Osteocyte (in vitro differentiated cells): Measurements from ENCODE around the gene BTBD2. TPM values are rescaled to one million over a fixed set of nuclear protein-coding genes. Genes with fewer than 3 reads are reported as not detected.
A peak's percentile ranks its signal among the peaks of the same experiment; 100 is the strongest.

Source experiments
- DNase-seq: peaks from one replicate; pipeline ENCODE4 v3.0.0; 2021; ENCODE audit warnings: mixed read lengths; ENCODE audit not compliant: unreplicated experiment; ENCODE audit errors: extremely low spot score
- H3K27ac Mint-ChIP-seq: one replicate; pipeline ENCODE4 v1.8.0; 2021; ENCODE audit warnings: mild to moderate bottlenecking, mixed read lengths; ENCODE audit not compliant: unreplicated experiment
- H3K27me3 Mint-ChIP-seq: one replicate; pipeline ENCODE4 v1.8.0; 2021; ENCODE audit warnings: mixed read lengths; ENCODE audit not compliant: unreplicated experiment
- H3K36me3 Mint-ChIP-seq: one replicate; pipeline ENCODE4 v1.8.0; 2021; ENCODE audit warnings: mixed read lengths; ENCODE audit not compliant: unreplicated experiment
- H3K4me1 Mint-ChIP-seq: one replicate; pipeline ENCODE4 v1.8.0; 2021; ENCODE audit warnings: mixed read lengths; ENCODE audit not compliant: unreplicated experiment
- H3K4me3 Mint-ChIP-seq: one replicate; pipeline ENCODE4 v1.8.0; 2021; ENCODE audit warnings: mild to moderate bottlenecking, moderate library complexity, mixed read lengths; ENCODE audit not compliant: unreplicated experiment
- H3K9me3 Mint-ChIP-seq: one replicate; pipeline ENCODE4 v1.8.0; 2021; ENCODE audit warnings: mixed read lengths; ENCODE audit not compliant: unreplicated experiment
- CTCF ChIP-seq: fragments of 200-600 bp; sonication (generic); IDR thresholded peaks from 2 replicates; pipeline ENCODE4 v1.5.0; 2021; ENCODE audit warnings: antibody characterized with exemption, mild to moderate bottlenecking, moderate library complexity
- total RNA-seq: library from RNA; stranded (reverse); gene quantifications from 2 replicates; pipeline ENCODE4 v1.2.1, GENCODE V29; 2021

BTBD2 gene
- total RNA-seq, 1 donor from 2014 or later, result 86.0 TPM

GRCh38 chr19:1950640-1951039 is 64.9 kb downstream of the BTBD2 start:
- no peak for DNase-seq
- Mint-ChIP-seq H3K9me3 (no peaks in the 10 kb centered on the region), H3K4me1 (peaks cover 15% of the 10 kb centered on the region), H3K36me3 (no peaks in the 10 kb centered on the region), H3K27ac (no peak overlapping the region), H3K4me3 (no peak overlapping the region), H3K27me3 (no peaks in the 10 kb centered on the region)
- no peak for TF ChIP-seq CTCF

DNA sequence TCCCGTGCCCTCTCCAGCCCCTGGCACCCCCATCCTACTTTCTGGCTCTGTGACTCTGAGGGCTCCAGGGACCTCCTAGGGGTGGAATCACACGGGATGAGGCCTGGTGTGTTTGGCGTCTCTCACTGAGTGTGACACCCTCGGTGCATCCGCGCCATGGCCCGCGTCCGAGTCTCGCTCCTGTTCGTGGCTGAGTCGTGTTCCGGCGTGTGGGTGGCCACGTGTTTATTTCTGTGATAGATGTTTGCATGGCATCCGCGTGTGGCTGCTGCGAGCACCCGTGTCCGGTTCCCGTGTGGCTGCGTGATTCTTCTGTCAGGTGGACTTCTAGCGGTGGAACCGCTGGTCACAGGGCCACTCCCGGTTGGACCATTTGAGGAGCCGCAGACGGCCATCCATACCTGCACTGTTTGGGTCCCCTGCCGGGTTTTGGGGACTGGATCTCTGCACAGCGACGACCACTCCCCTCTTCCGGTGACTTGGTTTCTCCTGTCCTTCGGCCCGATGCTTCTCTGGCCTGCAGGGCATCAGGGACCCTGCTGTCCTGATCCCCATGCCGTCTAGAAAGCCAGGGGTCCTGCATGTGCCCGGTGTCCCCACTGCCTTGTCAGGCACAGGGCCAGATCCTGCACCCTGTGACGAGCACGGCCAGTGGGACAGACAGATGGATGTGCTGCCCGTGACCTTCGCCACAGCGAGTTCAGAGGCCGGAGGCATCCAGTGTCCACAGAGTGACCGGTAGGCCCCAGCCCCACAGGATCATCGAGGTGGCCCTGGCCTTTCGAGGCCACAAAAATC is 66.0 kb downstream of the BTBD2 start:
- Mint-ChIP-seq H3K27me3 (no peaks in the 10 kb centered on the region), H3K4me1 (peaks cover 11% of the 10 kb centered on the region), H3K36me3 (no peaks in the 10 kb centered on the region), H3K4me3 (no peak overlapping the region), H3K27ac (no peak overlapping the region), H3K9me3 (no peaks in the 10 kb centered on the region)
- DNase-seq, result no peak
- TF ChIP-seq CTCF, result no peak

DNA sequence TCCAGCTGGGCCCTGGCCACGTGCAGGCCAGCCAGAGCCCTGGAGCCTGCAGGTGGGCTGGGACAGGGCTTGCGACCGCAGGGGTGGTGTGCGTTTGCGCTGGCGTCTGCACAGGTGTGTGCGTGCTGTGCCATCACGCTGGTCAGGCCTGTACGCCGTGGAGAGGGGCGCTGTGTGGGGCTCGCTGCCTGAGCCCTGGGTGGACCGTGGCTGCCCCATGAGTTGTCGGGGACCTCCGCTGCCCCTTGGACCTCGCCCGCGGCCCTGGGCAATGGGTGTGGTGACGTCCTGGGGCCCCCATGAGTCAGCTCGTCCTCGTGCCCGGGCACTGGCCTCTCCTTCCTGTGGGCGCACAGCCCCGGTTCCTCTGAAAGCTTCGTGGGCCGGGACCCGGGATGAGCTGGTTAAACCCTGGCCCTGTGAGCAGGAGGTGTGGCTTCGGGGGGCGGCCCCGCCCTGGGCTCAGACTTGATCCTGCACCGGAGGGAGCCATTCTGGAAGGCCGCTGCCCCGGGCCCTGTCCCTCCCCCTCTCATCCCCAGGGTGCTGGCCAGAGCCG is 67.8 kb downstream of the BTBD2 start:
- H3K4me1 Mint-ChIP-seq, result peaks cover 22% of the 10 kb centered on the region

DNA sequence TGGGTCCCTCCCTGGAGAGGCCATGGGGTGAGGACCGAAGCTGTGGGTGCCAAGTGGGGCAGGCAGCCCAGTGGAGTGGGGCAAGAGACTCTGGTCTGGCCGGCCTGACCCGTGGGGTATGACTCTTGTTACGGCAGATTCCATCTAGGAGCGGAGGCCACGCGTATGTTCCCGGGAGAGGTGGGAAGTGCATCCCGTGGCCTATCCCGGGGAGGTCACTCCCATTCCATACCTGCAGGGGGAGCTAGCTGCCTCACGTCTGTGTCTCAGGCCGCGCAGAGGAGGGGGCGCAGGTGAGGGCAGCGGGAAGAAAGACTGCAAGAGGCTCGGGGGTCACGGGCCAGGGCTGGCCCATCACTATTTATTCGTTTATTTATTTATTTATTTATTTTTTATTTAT is 69.6 kb downstream of the BTBD2 start:
- no peaks in the 10 kb centered on the region for H3K27me3 Mint-ChIP-seq
- H3K4me1 Mint-ChIP-seq, result peaks cover 21% of the 10 kb centered on the region
- peak; percentile 86 for DNase-seq
- H3K4me3 Mint-ChIP-seq, result no peak overlapping the region
- peak; percentile 63 for TF ChIP-seq CTCF
- no peaks in the 10 kb centered on the region for H3K9me3 Mint-ChIP-seq
- no peaks in the 10 kb centered on the region for H3K36me3 Mint-ChIP-seq
- H3K27ac Mint-ChIP-seq, result peak overlapping the region; percentile 12

More for the DNA sequence above, 67.8 kb downstream of the BTBD2 start:
- Mint-ChIP-seq H3K36me3 (no peaks in the 10 kb centered on the region), H3K9me3 (no peaks in the 10 kb centered on the region), H3K27ac (no peak overlapping the region), H3K27me3 (no peaks in the 10 kb centered on the region), H3K4me3 (no peak overlapping the region)
- DNase-seq, result peak; percentile 85
- no peak for TF ChIP-seq CTCF

GRCh38 chr19:1944916-1945561 is 70.5 kb downstream of the BTBD2 start:
- no peak for DNase-seq
- Mint-ChIP-seq H3K27me3 (no peaks in the 10 kb centered on the region), H3K4me3 (no peak overlapping the region), H3K27ac (no peak overlapping the region), H3K36me3 (no peaks in the 10 kb centered on the region), H3K4me1 (peaks cover 23% of the 10 kb centered on the region), H3K9me3 (no peaks in the 10 kb centered on the region)
- TF ChIP-seq CTCF, result no peak
